EH (cell line): Measurements from ENCODE around the gene FAM168A.
A peak's percentile ranks its signal among the peaks of the same experiment; 100 is the strongest.

Experiments used
- DNase-seq: peaks from one replicate; pipeline ENCODE4 v3.0.0-alpha.2; 2015; ENCODE audit warnings: low read depth

FAM168A gene

GRCh38 chr11:73388265-73389133 is 209.4 kb downstream of the FAM168A start:
- DNase-seq: peak; percentile 76

GRCh38 chr11:73387594-73388264 is 210.2 kb downstream of the FAM168A start:
- no peak for DNase-seq

GRCh38 chr11:73386546-73386945 is 211.4 kb downstream of the FAM168A start:
- DNase-seq: no peak

- DNase-seq: no peak
These were observed 211.9 kb downstream of the FAM168A start for GRCh38 chr11:73386016-73386415.

GRCh38 chr11:73384872-73385689 is 212.8 kb downstream of the FAM168A start:
- no peak for DNase-seq

- DNase-seq: no peak
These were observed 213.4 kb downstream of the FAM168A start for GRCh38 chr11:73384531-73384871.

- no peak for DNase-seq
These were observed 213.8 kb downstream of the FAM168A start for GRCh38 chr11:73384125-73384441.

- DNase-seq: no peak
These were observed 214.4 kb downstream of the FAM168A start for GRCh38 chr11:73383249-73384124.

- DNase-seq: no peak
These were observed 215.2 kb downstream of the FAM168A start for GRCh38 chr11:73382747-73383146.

GRCh38 chr11:73382183-73382582 is 215.7 kb downstream of the FAM168A start:
- DNase-seq: no peak

GRCh38 chr11:73381589-73381988 is 216.3 kb downstream of the FAM168A start:
- no peak for DNase-seq

GRCh38 chr11:73380897-73381410 is 217.0 kb downstream of the FAM168A start:
- no peak for DNase-seq

- no peak for DNase-seq
These were observed 217.6 kb downstream of the FAM168A start for GRCh38 chr11:73380331-73380730.

GRCh38 chr11:73379189-73379880 is 218.6 kb downstream of the FAM168A start:
- DNase-seq: no peak

- peak; percentile 83 for DNase-seq
These were observed 220.9 kb downstream of the FAM168A start for GRCh38 chr11:73376803-73377629.

- DNase-seq: peak; percentile 91
These were observed 221.6 kb downstream of the FAM168A start, which contains the start of gene RELT for GRCh38 chr11:73376160-73376802. RELT (plus strand) TSS chr11:73376399; CDS start chr11:73389137, 12,738 bp downstream.

- no peak for DNase-seq
These were observed 222.1 kb downstream of the FAM168A start for GRCh38 chr11:73375830-73376159.

- DNase-seq: peak; percentile 43
These were observed 223.8 kb downstream of the FAM168A start for GRCh38 chr11:73374151-73374550.

- peak; percentile 65 for DNase-seq
These were observed 225.4 kb downstream of the FAM168A start for GRCh38 chr11:73372375-73372993.
